ENCODE data around the gene GPATCH3.
A peak's percentile ranks its signal among the peaks of the same experiment; 100 is the strongest.
"Not testable (repeated sequence)": the region's sequence is repeated elsewhere in the genome, so short reads cannot be mapped to it uniquely, and the experiment has no call there.

The GPATCH3 gene

GRCh38 chr1:26900001-26900814, at the start of gene GPATCH3:
GPATCH3 (minus strand) TSS chr1:26900467; CDS start chr1:26900442, 25 bp downstream.
- peak; percentile 85 for DNase-seq

GRCh38 chr1:26949926-26950319, 49.7 kb upstream of the GPATCH3 start:
- no peak for DNase-seq

- DNase-seq = no peak
Measured at GRCh38 chr1:26949266-26949925, 49.1 kb upstream of the GPATCH3 start.

- DNase-seq = not testable (repeated sequence)
Measured at GRCh38 chr1:26948725-26949057, 48.4 kb upstream of the GPATCH3 start.

GRCh38 chr1:26946270-26946669, 46.0 kb upstream of the GPATCH3 start:
- no peak for DNase-seq

- no peak for DNase-seq
Measured at GRCh38 chr1:26945728-26946127, 45.5 kb upstream of the GPATCH3 start.

GRCh38 chr1:26945138-26945537, 44.9 kb upstream of the GPATCH3 start:
- no peak for DNase-seq

- no peak for DNase-seq
Measured at GRCh38 chr1:26942656-26943055, 42.4 kb upstream of the GPATCH3 start.

GRCh38 chr1:26941311-26941710, 41.0 kb upstream of the GPATCH3 start:
- no peak for DNase-seq

GRCh38 chr1:26938659-26939025, 38.4 kb upstream of the GPATCH3 start:
- DNase-seq = no peak

- DNase-seq = no peak
Measured at GRCh38 chr1:26938004-26938658, 37.9 kb upstream of the GPATCH3 start.

- no peak for DNase-seq
Measured at GRCh38 chr1:26936823-26937222, 36.6 kb upstream of the GPATCH3 start.

- DNase-seq = no peak
Measured at GRCh38 chr1:26932531-26932930, 32.3 kb upstream of the GPATCH3 start.

- peak; percentile 18 for DNase-seq
Measured at GRCh38 chr1:26923711-26924110, 23.4 kb upstream of the GPATCH3 start.

- no peak for DNase-seq
Measured at GRCh38 chr1:26922901-26923300, 22.6 kb upstream of the GPATCH3 start.

GRCh38 chr1:26922431-26922729, 22.1 kb upstream of the GPATCH3 start:
- DNase-seq = no peak

GRCh38 chr1:26921540-26922430, 21.5 kb upstream of the GPATCH3 start, which contains the start of gene NUDC:
NUDC (plus strand) TSS chr1:26921743; CDS start chr1:26921849, 106 bp downstream.
- peak; percentile 95 for DNase-seq

GRCh38 chr1:26921126-26921539, 20.9 kb upstream of the GPATCH3 start:
- peak; percentile 8 for DNase-seq

- DNase-seq = no peak
Measured at GRCh38 chr1:26915204-26915842, 15.1 kb upstream of the GPATCH3 start.

- no peak for DNase-seq
Measured at GRCh38 chr1:26913754-26914619, 13.7 kb upstream of the GPATCH3 start, which contains the start of gene NR0B2. NR0B2 (minus strand) TSS chr1:26913975; CDS start chr1:26913940, 35 bp downstream.

GRCh38 chr1:26913389-26913753, 13.1 kb upstream of the GPATCH3 start:
- DNase-seq = no peak

GRCh38 chr1:26912147-26912490, 11.9 kb upstream of the GPATCH3 start:
- no peak for DNase-seq
